H1 (cell line): Measurements from ENCODE around the gene FSTL4. TPM values are rescaled to one million over a fixed set of nuclear protein-coding genes. Genes with fewer than 3 reads are reported as not detected.

Experiments
- ATF2 ChIP-seq: IDR thresholded peaks from 2 replicates; pipeline ENCODE4 v1.6.1; 2012; ENCODE audit warnings: low read length, inconsistent platforms
- BRCA1 ChIP-seq: IDR thresholded peaks from 2 replicates; pipeline ENCODE4 v1.6.1; 2012; ENCODE audit warnings: low read depth, low read length, improper control_type of control experiment
- GABPA ChIP-seq: IDR thresholded peaks from 2 replicates; pipeline ENCODE4 v1.6.1; 2011; ENCODE audit warnings: mild to moderate bottlenecking, low read length, moderate library complexity, borderline replicate concordance; ENCODE audit not compliant: insufficient read depth
- RAD21 ChIP-seq, 2 experiments: IDR thresholded peaks in 1 of 2; conservative IDR thresholded peaks in 1 of 2; 2 replicates each; pipeline ENCODE4 v1.6.1; 2011; ENCODE audit warnings: low read depth in 2 of 2, low read length in 2 of 2, improper control_type of control experiment in 1 of 2, inconsistent platforms in 1 of 2, mild to moderate bottlenecking in 1 of 2, moderate library complexity in 1 of 2
- SRF ChIP-seq: IDR thresholded peaks from 2 replicates; pipeline ENCODE4 v1.6.1; 2011; ENCODE audit warnings: mild to moderate bottlenecking, low read depth, low read length, moderate library complexity
- TAF1 ChIP-seq: IDR thresholded peaks from 2 replicates; pipeline ENCODE4 v1.6.1; 2011; ENCODE audit warnings: mild to moderate bottlenecking, low read depth, low read length
- TEAD4 ChIP-seq: IDR thresholded peaks from 2 replicates; pipeline ENCODE4 v1.6.1; 2012; ENCODE audit warnings: low read depth, low read length, inconsistent platforms, mixed read lengths
- ZNF274 ChIP-seq: IDR thresholded peaks from 2 replicates; pipeline ENCODE4 v1.7.0; 2012; ENCODE audit warnings: low read length, borderline replicate concordance; ENCODE audit errors: extremely low read depth
- polyA plus RNA-seq, 7 experiments: library from polyadenylated mRNA; depleted of rRNA in 3 of 7; stranded (reverse) in 5 of 7; unstranded in 2 of 7; fragments of >200 nt in 5 of 7; fragments of 200-250 nt in 2 of 7; gene quantifications; 1 replicate in 5 of 7; 2 replicates in 1 of 7; 4 replicates in 1 of 7; pipeline versions ENCODE4 v1.2.1 to v1.2.3, GENCODE V29; 2011 to 2013; ENCODE audit warnings: missing spikeins in 2 of 7, mixed read lengths in 2 of 7
- total RNA-seq: library from RNA; stranded (reverse); fragmentation: NEBNext Ultra II Directional; extraction: Animal tissue kit (Norgen Biotek cat#: 25700); gene quantifications from 2 replicates; pipeline ENCODE4 v1.2.1, GENCODE V29; 2021

The FSTL4 gene
- total and polyA plus RNA-seq, 2 of the 8 experiments (the other 6 are each of a cell fraction or from before 2014, with no cell fraction given) = 3.1 to 4.1 TPM

- TF ChIP-seq TEAD4 (no peak), RAD21 (IDR thresholded peaks at IDR 0.05 in 1 of 2, conservative IDR thresholded peaks at IDR 0.05 in 1 of 2; ENCODE audit: low read depth in 2 of 2, low read length in 2 of 2) (no peak), BRCA1 (no peak), TAF1 (no peak), ZNF274 (no peak), ATF2 (no peak), GABPA (no peak), SRF (no peak)
- TF ChIP-seq, all 59 proteins: peak for 0
Observed at GRCh38 chr5:133396814-133397213, 215.5 kb downstream of the FSTL4 start (continued).
